AG04450 (cell line): Measurements from ENCODE around the gene NKX1-1. TPM values are rescaled to one million over a fixed set of nuclear protein-coding genes. Genes with fewer than 3 reads are reported as not detected.

Experiments used
- CTCF ChIA-PET: fragments of 300-600, 350-600 bp; formaldehyde crosslinking; extraction: SDS; loops from one replicate; lab custom pipeline; 2022; ENCODE audit warnings: antibody characterized with exemption, inconsistent platforms; lab: Charles Lee
- POLR2A ChIA-PET: fragments of 350-600 bp; formaldehyde crosslinking; extraction: SDS; loops from one replicate; lab custom pipeline; 2021; ENCODE audit warnings: antibody characterized with exemption, inconsistent platforms; lab: Yijun Ruan, JAX
- DNase-seq: peaks from one replicate; pipeline ENCODE4 v3.0.0-alpha.2; 2011; ENCODE audit warnings: low read depth, low spot score
- H3K27ac ChIP-seq: one replicate; pipeline ENCODE4 v1.5.1; 2012; ENCODE audit warnings: low read depth, low read length, control low read depth
- H3K27me3 ChIP-seq: one replicate; pipeline ENCODE4 v1.6.0; 2012; ENCODE audit warnings: low read length; ENCODE audit not compliant: control insufficient read depth, insufficient read depth
- H3K4me3 ChIP-seq: 2 replicates; pipeline ENCODE4 v1.5.1; 2011; ENCODE audit warnings: mild to moderate bottlenecking, low read depth, low read length, control low read depth
- H3K9me3 ChIP-seq: 2 replicates; pipeline ENCODE4 v1.5.1; 2012; ENCODE audit warnings: low read length; ENCODE audit not compliant: control insufficient read depth, insufficient read depth
- polyA plus RNA-seq: library from polyadenylated mRNA; depleted of rRNA; stranded (reverse); fragments of >200 nt; gene quantifications from 2 replicates; pipeline ENCODE4 v1.2.3, GENCODE V29; 2011; rRNA removed
- TF ChIP-seq, protein P1 (sequence below): IDR thresholded peaks from 2 replicates; pipeline ENCODE4 v1.5.1; 2011; ENCODE audit warnings: low read depth, low read length, control low read depth, inconsistent platforms

The NKX1-1 gene
- polyA plus RNA-seq, 1 experiment = not detected

GRCh38 chr4:1354983-1355275 is 51.3 kb downstream of the NKX1-1 start:
- H3K9me3 ChIP-seq = no peaks in the 10 kb centered on the region; the same call in 1 of the 2 replicates
- no peak for DNase-seq
- TF ChIP-seq, protein P1, sequence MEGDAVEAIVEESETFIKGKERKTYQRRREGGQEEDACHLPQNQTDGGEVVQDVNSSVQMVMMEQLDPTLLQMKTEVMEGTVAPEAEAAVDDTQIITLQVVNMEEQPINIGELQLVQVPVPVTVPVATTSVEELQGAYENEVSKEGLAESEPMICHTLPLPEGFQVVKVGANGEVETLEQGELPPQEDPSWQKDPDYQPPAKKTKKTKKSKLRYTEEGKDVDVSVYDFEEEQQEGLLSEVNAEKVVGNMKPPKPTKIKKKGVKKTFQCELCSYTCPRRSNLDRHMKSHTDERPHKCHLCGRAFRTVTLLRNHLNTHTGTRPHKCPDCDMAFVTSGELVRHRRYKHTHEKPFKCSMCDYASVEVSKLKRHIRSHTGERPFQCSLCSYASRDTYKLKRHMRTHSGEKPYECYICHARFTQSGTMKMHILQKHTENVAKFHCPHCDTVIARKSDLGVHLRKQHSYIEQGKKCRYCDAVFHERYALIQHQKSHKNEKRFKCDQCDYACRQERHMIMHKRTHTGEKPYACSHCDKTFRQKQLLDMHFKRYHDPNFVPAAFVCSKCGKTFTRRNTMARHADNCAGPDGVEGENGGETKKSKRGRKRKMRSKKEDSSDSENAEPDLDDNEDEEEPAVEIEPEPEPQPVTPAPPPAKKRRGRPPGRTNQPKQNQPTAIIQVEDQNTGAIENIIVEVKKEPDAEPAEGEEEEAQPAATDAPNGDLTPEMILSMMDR = no peak
- CTCF ChIA-PET = interaction anchor here (0.8 to 2.5 kb wide), 6 partner anchors 224 to 371 kb away, joined by 3 to 13 read pairs (median 9); no protein-coding TSS in a partner anchor
- H3K27me3 ChIP-seq = no peaks in the 10 kb centered on the region
- no peak overlapping the region for H3K4me3 ChIP-seq
- POLR2A ChIA-PET = no interaction called here
- no peak overlapping the region for H3K27ac ChIP-seq

DNA sequence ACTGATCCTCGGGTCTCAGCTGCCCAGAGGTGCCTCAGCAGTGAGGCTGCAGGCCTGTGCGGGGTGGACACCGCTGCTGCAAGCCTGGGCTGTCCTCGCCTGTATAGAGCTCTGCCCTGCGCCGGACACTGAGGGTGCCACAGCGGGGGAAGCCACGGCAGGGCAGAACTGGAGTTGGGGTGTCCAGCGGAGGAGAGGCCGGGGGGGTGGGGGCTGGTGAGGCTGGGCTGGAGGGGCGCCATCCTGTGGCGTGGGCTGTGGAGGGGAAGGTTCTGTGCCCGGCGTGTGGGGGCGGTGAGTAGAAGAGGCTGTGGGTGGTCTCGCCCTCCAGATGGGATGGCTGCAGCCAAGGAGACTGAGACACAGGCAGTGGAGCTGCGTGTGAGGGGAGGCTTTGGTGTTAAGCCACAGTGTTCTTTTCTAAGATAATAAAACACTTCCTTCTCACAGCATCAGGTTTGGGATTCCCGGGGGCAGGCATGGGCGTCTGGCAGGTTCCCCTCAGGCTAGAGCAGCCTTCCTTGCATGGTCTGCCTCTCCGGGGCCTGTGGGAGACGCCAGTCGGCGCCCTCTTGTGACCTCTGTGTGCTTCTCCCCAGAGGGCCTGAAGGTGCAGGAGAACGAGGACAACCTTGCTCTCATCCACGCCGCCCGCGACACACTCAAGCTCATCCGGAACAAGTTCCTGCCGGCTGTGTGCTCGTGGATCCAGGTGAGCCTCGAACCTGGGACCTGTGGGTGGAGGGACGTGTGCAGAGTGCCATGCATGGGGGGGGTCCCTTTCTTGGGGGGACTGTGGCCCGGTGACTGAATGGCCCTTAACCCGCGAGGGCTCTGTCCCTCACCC is 51.9 kb downstream of the NKX1-1 start:
- ChIA-PET CTCF (interaction anchor here (0.8 to 2.5 kb wide), 2 partner anchors 225 to 275 kb away, joined by 3 to 11 read pairs; no protein-coding TSS in a partner anchor), POLR2A (no interaction called here)
- Histone ChIP-seq H3K9me3 (no peaks in the 10 kb centered on the region; the same call in 1 of the 2 replicates), H3K4me3 (no peak overlapping the region), H3K27me3 (no peaks in the 10 kb centered on the region), H3K27ac (no peak overlapping the region)
- TF ChIP-seq, protein P1 = no peak
- no peak for DNase-seq

DNA sequence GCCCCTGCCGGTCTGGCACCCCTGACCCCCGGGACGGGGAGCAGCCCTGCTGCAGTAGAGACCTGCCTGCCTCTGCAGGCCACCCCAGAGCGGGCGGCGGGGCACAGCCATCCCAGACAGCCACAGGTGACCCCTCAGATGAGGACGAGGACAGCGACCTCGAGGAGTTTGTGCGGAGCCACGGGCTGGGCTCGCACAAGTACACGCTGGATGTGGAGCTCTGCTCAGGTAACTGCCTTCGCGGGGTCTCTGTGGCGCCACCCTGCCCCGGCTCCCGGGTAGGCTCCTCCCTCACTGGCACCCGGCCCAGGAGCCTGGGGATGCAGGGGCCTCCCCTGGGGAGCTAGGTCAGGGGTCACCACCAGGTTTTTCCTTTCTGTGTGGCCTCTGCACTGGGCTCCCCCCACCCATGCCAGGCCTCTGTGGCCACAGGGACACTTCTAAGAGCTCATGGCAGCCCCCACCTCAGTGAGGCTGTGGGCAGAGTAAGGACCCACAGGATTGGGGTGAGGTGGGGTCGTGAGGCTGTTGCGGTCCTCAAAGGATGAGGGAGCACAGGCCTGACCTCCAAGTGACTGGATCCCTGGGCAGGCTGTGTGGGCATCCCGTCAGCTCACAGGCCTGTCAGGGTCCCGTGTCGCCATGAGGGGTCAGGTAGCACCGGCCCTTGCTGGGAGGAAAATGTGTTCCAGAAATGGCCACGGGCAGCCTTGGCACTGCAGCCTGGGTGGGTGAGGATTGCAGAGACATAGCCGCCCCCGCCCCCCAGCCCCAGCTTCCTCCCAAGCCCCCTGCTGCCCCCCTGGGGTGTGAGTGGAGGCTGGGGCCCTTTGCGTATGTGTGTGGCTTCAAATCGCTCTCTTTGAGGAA is 52.8 kb downstream of the NKX1-1 start:
- DNase-seq = no peak
- Histone ChIP-seq H3K4me3 (no peak overlapping the region), H3K27me3 (no peaks in the 10 kb centered on the region), H3K9me3 (no peaks in the 10 kb centered on the region; the same call in 1 of the 2 replicates), H3K27ac (no peak overlapping the region)
- POLR2A ChIA-PET = no interaction called here
- CTCF ChIA-PET = interaction anchor here (1.9 to 2.5 kb wide), 2 partner anchors 222 to 276 kb away, joined by 7 to 11 read pairs; no protein-coding TSS in a partner anchor
- TF ChIP-seq, protein P1 = no peak

Other genes with a start within 250 kb of the NKX1-1 start
- gene SPON2, start 233.9 kb downstream of the NKX1-1 start, polyA plus RNA-seq = 132 and 190 TPM in 2 replicates
- 72.6 and 97.9 TPM in 2 replicates for gene CTBP1, start 157.3 kb downstream of the NKX1-1 start, polyA plus RNA-seq
- 73.3 and 77.6 TPM in 2 replicates for gene MAEA, start 116.6 kb downstream of the NKX1-1 start, polyA plus RNA-seq
- gene UVSSA, start 59.2 kb downstream of the NKX1-1 start, polyA plus RNA-seq = 4.9 and 5.2 TPM in 2 replicates